ENCODE measurements around the gene ODAM.
"Not testable (repeated sequence)": the region's sequence is repeated elsewhere in the genome, so short reads cannot be mapped to it uniquely, and the experiment has no call there.

ODAM gene, protein sequence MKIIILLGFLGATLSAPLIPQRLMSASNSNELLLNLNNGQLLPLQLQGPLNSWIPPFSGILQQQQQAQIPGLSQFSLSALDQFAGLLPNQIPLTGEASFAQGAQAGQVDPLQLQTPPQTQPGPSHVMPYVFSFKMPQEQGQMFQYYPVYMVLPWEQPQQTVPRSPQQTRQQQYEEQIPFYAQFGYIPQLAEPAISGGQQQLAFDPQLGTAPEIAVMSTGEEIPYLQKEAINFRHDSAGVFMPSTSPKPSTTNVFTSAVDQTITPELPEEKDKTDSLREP

DNA sequence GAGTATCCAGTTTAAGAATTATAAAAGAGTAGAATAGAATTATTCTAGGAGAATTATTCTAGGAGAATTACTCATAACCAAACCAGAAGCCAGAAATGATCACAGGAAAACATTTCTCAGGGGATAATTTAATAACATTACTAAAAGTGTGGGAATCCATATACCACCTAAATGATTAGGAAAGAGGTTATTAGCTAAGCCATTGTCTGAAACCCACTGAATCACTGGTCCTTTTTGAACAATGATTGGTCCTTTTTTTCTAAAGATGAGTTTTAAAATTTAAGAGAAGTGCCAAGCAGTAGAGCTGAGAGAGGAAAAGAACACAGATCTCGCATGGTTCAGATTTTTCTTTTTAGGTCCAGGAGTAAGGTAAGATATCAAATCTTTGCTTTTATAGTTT lies at the start of gene ODAM:
Gene ODAM, plus strand, starts transcription at position 301 of the 400 bp plus-strand sequence. CDS start 819 bp downstream, outside the sequence.
- no peak for DNase-seq (ENCODE audit: low read depth in 2 of 2, low spot score in 1 of 2)

DNA sequence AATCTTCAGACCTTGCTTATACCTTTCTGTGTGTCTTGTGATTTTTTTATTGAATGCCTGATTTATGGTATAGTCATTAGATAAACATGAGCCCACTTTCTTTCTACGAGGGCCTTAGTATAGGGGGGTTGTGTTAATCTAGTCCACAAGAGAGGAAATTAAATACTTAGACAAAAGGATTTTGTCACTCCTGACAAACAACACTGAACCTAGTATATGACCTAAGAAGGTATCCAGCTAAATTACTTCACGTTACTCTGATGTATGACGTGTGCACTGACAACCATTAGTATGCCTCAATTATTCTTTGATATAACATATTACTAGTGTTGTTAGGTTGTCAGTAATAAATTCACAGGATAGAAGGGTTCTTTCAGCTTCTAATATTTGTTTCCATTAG lies 44.3 kb upstream of the ODAM start:
- no peak for DNase-seq (ENCODE audit: low read depth in 2 of 2, low spot score in 1 of 2)

DNA sequence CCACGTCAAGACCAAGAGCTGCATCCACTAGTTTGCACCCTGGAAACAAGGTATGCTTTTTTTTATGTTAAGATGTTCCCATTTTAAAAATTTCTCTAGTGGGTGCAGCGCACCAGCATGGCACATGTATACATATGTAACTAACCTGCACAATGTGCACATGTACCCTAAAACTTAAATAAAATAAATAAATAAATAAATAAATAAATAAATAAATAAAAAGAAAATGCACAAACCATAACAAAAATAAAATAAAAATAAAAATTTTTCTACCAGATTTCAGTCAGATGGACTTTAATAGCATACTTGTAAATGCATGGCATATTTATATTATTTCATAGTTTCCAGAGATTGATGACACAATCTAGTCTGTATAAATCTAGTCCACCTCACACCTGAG lies 43.4 kb upstream of the ODAM start:
- no peak for DNase-seq (ENCODE audit: low read depth in 2 of 2, low spot score in 1 of 2)

DNA sequence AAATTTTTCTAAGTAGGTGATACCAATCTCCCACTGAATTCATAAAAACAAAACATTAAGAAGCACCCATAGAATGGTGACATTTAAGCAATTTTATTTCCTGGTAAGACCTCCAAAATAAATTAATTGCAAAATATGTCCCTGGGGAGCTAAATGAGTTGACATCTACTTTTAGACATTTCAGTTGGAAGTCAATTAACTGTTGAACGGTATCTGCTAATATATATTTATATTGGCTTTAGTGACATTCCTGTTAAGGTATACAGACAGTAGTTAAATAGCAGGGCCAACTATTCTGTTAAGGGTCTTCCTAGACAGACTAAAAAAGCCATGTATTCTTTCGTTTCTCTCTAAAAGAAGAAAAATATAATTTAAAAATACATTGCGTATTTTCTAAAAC lies 41.6 kb upstream of the ODAM start, which contains the start of gene PRR27:
Gene PRR27, plus strand, starts transcription at position 301 of the 400 bp plus-strand sequence. CDS start 139 bp downstream, outside the sequence.
- no peak for DNase-seq (ENCODE audit: low read depth in 2 of 2, low spot score in 1 of 2)

DNA sequence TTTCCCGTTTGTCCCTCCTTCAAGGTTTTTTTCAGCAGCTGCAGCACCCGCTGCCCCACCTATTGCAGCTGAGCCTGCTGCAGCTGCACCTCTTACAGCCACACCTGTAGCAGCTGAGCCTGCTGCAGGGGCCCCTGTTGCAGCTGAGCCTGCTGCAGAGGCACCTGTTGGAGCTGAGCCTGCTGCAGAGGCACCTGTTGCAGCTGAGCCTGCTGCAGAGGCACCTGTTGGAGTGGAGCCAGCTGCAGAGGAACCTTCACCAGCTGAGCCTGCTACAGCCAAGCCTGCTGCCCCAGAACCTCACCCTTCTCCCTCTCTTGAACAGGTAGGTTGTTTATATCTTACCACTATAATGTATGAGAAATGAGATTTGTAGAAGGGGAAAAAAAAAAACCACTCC lies 36.9 kb upstream of the ODAM start:
- DNase-seq (ENCODE audit: low read depth in 2 of 2, low spot score in 1 of 2): no peak

DNA sequence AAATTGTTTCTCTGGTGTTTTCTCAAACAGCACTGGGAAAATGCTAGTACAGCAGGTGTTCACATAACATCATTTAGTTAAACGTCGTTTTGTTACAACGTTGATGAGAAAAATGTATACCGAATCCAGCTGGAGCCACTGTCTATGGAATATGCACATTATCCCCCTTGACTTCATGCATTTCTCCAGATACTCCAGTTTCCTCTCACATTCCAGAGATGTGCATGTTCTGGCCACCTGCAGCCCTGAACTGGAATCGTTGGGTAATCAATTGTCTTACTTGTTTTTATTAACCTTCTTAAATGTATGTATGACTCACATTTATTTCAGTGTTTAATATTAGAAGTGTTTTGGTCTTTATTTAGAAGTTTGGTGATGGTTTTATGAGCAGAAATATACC lies 18.4 kb upstream of the ODAM start:
- DNase-seq (ENCODE audit: low read depth in 2 of 2, low spot score in 1 of 2): no peak

DNA sequence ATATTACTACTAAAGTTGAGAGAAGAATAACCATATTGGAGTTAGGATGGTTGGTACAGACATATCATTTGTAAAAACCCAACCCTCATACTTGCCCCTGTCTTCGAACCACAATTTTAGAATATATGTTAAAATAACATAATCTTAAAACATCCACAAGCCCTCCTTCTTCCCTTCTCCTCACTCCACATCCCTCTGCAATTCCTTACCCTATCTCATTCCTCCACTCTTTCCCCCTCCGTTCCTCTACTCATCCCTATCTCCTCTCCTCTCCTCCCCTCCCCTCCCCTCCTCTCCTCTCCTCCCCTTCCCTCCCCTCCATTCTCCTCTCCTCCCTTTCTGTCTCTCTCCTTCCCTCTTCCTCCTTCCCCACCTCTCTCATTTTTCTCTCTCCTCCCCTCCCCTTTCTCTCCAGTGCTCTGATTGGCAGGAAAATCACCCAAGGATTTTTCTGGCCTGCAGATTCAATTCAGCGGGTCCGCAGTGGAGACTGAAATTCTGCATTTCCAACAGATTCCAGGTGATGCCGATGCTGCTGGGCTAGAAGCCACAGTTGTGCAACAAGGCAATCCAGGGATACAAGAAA lies 17.4 kb upstream of the ODAM start:
- DNase-seq (ENCODE audit: low read depth in 2 of 2, low spot score in 1 of 2): no peak

DNA sequence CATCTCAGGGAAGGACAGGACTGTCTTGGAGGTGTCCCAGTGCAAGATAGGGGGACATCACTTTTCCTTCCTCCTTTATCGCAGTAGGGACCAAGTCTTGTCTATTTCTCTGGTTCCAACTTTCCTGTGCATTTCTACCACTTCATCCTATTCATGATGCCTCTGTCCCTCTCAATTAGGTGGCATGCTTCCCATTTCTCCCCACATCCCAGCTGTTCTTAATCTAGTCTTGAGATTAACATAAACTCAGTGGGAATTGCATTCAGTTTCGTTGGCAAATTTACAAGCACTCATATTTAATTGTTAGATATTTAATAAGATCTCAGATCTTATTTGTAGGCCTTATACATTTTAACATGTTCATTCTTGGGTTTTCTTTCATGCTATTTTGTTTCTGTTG lies 15.7 kb upstream of the ODAM start:
- no peak for DNase-seq (ENCODE audit: low read depth in 2 of 2, low spot score in 1 of 2)

DNA sequence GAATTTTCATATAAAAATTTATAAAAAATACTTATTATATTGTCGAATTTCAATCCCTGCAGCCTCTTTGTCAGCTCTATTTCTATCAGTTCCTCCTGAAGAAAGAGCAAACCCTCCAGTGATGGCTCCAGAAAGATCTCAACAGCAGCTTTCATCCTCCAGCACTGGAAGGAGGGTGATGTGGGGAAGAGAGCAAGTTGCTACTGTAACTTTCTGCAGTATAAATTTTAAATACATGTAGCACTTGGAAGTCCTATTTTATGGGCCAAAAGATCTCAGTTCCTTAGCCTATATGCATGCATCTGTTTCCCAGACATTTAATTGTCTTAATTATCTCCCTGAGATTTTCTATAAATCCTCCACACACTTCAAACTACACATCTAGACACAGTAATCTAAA lies 13.7 kb upstream of the ODAM start:
- DNase-seq (ENCODE audit: low read depth in 2 of 2, low spot score in 1 of 2): no peak

DNA sequence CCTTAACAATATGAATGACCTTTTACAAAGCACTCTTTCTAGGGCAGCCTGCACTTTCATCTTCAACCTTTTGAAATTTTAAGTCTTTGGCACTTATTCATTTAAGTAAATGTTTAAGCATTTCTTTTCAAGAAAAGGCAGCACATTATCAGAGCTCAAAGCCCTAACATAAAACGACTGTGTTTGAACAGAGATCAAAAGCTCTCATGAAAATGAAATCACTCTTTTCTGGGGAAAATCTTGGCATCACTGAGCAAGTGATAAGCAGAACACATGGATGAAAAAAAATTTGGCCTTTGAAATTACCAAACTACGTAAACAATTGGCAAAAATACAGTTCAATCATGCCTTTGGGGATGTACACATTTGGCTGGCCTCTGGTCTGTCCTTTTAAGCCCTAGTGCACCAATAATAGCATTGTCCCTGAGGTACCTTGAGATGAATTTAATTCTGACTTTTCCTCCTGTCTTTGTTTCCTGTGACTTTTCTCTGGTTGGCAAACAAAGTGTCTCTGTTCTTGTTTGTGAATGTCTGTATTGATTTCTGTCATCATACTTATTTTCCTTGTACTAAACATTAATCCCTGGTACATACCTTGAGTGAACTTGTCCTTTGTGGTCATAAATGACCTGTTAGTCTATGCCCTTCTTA lies 12.9 kb upstream of the ODAM start:
- DNase-seq (ENCODE audit: low read depth in 2 of 2, low spot score in 1 of 2): no peak

DNA sequence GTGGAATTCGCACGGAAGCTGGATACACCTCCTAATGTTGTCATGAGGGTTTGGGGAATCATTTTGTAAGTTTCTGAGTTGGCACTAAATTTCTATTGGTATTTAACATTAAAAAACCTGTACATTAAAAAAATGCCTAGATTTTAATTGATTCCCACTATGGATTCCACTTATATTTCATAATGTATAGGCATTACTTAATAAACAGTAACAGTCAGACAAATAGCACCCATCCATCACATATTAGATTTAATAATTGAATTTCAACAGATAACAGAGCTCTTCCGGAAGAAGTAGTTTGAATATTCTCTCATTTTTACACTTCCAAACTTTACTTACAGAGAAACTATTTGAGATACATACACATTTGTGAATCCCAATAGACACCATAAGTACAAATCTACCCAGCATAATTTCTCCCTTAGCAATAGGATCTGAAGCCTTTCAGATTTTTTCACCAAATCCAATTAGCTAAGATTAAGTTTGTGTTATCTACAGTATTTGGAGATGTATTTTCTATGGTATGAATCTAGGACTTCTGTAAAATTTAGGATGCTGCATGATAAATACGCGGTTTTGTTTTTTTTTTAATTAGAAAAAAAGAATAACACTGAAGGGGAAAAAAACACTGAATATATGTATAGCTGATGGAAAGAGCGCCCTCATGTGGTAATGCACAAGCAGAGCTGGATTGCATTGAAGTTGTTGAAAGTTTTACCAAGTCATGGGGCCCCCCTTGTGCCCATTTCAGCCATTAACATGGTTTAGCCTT lies 12.2 kb upstream of the ODAM start:
- DNase-seq (ENCODE audit: low read depth in 2 of 2, low spot score in 1 of 2): no peak

DNA sequence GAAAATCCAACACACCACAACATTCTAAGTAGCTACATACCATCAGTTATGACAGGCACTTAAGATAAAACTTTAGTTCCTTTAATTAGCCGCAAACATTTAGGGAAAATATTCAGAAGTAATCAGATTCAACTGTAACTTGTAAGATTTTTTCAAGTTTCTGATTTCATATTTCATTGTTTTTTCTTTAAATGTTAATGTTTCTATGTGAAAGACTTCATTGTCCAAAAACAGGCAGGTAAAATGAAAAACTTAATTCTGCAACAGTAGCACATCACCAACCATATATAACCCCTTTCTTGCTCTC lies 11.6 kb upstream of the ODAM start:
- DNase-seq (ENCODE audit: low read depth in 2 of 2, low spot score in 1 of 2): no peak

DNA sequence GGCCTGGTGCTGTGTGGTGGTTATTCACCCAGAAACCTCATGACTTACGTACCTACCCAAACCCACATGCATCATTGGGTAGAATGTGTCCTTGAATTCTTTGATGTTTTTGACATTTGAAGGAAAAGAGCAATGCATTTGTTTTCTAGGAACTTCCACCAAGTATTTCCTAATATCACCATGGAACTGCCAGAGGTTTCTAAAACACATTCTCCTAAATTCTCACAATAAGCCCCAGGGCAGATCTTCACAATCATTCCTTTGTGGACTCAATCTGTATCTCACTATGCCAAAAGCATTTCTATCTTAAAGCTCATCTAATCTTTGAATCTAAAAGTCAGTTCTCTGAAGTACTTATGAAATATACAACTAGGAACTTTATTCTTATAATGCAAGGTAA lies 8.3 kb upstream of the ODAM start:
- DNase-seq (ENCODE audit: low read depth in 2 of 2, low spot score in 1 of 2): no peak

DNA sequence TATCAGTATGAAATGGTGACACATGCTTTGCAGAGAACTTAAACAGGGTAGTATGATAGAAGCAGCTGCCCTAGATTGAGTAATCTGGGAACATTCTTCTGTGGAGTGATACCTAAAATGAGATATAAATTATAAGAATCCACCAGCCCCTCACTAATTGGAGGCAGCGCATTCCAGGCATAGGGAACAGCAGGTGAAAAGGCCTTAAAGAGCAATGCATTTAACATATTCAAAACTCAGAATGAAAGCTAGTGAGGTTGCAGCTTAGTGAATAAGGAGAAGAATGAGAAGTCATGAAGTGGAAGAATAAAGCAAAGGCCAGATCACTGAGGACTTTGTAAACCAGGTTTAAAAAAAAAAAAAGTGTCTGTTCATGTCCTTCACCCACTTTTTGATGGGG lies 4.9 kb upstream of the ODAM start:
- no peak for DNase-seq (ENCODE audit: low read depth in 2 of 2, low spot score in 1 of 2)

DNA sequence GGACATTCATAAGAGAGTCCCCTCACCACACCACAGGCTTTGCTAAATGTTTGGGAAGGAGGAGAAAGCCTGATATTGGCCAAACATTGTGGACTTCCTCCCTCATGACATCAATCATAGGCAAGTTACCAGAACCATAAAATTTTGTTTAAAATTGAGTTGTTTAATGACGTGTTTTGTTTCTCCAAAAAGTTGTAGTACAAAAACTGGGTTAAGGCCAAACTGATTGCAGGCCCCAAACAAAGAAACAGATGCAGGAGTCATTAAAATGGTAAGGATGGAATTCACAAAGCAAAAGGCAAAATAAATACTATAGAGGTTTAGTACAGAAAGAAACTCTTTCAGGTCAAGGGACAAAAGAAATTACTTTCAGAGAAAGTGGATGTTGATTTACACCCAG lies 3.9 kb upstream of the ODAM start:
- no peak for DNase-seq (ENCODE audit: low read depth in 2 of 2, low spot score in 1 of 2)

DNA sequence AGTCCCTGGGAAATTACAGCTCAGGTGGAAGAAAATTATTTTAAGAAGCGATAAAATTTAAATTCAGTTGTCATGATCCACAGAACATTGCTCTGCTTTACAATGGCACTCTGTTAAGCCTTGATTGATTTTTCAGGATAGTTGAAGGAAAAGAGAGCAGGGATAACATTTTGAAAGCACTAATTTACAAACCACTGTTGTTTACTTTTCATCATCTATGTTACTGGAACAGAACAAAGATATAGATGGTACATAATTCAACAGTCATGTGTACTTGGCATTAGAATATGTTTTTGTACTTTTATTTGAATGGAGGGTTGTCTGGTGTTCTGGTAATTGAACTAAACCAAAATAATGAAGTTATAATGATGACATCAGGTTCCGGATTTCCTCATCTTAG lies 2.6 kb upstream of the ODAM start:
- no peak for DNase-seq (ENCODE audit: low read depth in 2 of 2, low spot score in 1 of 2)

DNA sequence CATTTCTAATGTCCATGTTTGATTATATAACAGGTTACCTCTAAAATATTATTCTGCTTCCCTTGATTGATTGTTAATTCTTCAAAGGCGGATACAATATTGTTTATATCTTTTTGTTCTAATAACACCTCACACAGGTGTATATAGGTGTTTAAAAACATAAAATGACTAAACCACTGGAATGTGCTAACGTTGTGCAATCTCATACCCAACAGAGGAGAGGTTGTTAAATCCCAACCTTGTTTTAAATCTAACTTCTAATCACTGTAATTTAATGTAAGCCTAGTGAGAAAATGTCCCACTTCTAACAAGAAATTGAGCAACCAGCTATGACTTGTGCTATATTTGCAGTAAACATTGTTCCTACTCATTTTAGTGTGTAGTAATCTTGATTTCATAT lies 1.3 kb downstream of the ODAM start:
- no peak for DNase-seq (ENCODE audit: low read depth in 2 of 2, low spot score in 1 of 2)

DNA sequence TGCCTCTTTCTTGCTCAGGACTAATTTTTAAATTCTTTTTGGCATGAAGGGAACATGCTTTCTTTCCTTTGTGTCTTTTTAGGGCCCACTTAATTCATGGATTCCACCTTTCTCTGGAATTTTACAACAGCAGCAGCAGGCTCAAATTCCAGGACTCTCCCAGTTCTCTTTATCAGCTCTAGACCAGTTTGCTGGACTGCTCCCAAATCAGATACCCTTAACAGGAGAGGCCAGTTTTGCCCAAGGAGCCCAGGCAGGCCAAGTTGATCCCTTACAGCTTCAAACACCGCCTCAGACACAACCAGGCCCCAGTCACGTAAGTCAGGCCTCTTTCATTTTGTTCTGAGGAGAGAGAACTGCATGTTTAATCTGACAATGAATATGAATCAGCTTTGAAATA lies 2.3 kb downstream of the ODAM start:
- no peak for DNase-seq (ENCODE audit: low read depth in 2 of 2, low spot score in 1 of 2)

DNA sequence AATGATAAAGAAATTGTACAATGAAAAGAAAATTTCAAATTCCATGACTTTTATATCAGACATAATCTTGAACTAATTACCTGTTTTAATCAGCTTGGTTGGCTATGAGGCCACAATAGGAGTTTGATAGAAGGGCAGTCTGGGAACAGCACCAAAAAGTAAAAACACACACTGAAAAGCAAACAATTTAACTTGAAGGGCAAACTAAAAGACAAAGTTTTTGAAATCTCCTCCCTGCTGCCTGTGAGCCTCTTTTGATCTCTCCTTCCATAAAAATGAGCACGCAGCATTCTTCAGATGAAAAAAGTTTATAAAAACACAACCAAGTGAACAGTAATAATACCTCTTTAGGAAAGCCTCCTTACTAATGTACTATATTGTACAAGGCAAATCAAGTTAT lies 8.1 kb downstream of the ODAM start:
- DNase-seq (ENCODE audit: low read depth in 2 of 2, low spot score in 1 of 2): no peak

DNA sequence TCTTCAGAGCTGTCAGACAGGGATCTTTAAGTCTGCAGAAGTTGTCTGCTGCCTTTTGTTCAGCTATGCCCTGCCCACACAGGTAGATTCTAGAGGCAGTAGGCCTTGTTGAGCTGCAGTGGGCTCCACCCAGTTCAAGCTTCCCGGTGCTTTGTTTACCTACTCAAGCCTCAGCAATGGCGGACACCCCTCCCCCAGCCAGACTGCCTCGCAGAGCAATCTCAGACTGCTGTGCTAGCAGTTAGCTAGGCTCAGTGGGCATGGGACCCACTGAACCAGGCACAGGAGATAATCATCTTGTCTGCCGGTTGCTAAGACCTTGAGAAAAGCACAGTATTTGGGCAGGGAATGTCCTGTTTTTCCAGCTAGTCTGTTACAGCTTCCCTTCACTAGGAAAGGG lies 17.2 kb downstream of the ODAM start:
- not testable (repeated sequence) for DNase-seq (ENCODE audit: low read depth in 2 of 2, low spot score in 1 of 2)

DNA sequence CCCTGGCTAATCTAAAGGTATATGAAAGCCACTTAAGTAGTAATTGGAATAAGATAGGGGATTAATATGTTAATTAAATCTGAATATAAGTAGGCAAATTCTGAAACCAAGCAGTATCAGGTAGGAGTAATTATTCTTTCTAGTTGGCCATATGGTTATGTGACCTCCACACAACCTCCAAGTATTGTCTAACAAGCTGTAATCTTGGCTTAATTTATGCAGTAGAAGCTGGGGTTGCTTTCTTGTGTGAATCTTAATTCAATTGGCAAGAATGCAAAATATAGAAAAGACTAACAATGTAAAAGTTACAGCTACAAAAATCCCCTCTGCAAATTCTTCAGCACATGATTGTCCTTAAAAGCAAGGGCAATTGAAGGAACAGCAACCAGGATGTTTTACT lies 20.6 kb downstream of the ODAM start:
- not testable (repeated sequence) for DNase-seq (ENCODE audit: low read depth in 2 of 2, low spot score in 1 of 2)

DNA sequence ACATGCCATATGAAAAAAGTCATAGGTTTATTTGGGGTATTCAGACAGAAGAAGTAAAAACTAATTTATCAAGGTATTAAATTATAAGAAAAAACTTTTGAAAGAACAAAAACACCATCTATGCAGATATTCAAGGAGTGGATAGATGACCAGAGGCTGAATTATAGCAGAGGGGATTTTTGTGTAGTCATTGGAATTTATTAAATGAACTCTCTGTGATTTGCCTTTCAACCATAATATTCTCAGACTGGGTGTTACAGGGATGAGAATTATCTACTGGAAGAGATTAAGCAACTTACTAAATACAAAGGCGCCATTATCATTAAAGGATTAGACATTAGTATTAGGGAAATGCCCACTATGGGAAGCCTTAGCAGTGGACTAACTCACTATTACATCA lies 21.0 kb downstream of the ODAM start:
- DNase-seq (ENCODE audit: low read depth in 2 of 2, low spot score in 1 of 2): not testable (repeated sequence)

Measured in stimulated activated CD8-positive, alpha-beta memory T cell treated with anti-CD3 and anti-CD28 coated beads, Interleukin-4, amount 100 ng/mL, for 4 hours (primary cell).